CD8-positive, alpha-beta memory T cell (primary cell): ENCODE measurements around the gene CCDC85C. TPM values are rescaled to one million over a fixed set of nuclear protein-coding genes. Genes with fewer than 3 reads are reported as not detected.

ENCODE experiments used
- CTCF ChIA-PET: fragments of 350-600 bp; sonication (Branson Sonifier 250); formaldehyde crosslinking; loops from one replicate; lab custom pipeline; 2021; ENCODE audit warnings: antibody characterized with exemption; lab: Charles Lee
- POLR2A ChIA-PET: fragments of 350-600 bp; sonication (Branson Sonifier 250); formaldehyde crosslinking; loops from one replicate; lab custom pipeline; 2021; ENCODE audit warnings: antibody characterized with exemption; lab: Charles Lee
- DNase-seq, 5 donors: peaks; one replicate each; pipeline versions ENCODE4 v3.0.0 to v3.0.0-alpha.2; 2020 to 2022; ENCODE audit warnings: mixed read lengths in 1 of 5
- H3K27ac ChIP-seq: one replicate; pipeline ENCODE4 v1.7.0; 2013; ENCODE audit warnings: low read depth, mild to moderate bottlenecking, low read length, moderate library complexity
- H3K27me3 ChIP-seq: 2 replicates; pipeline ENCODE4 v1.7.0; 2013; ENCODE audit warnings: low read length, mild to moderate bottlenecking; ENCODE audit not compliant: insufficient read depth, poor library complexity, severe bottlenecking
- H3K36me3 ChIP-seq: 2 replicates; pipeline ENCODE4 v1.7.0; 2013; ENCODE audit warnings: mild to moderate bottlenecking, low read length, moderate library complexity; ENCODE audit not compliant: insufficient read depth
- H3K4me1 ChIP-seq: 2 replicates; pipeline ENCODE4 v1.7.0; 2013; ENCODE audit warnings: mild to moderate bottlenecking, low read length, moderate library complexity; ENCODE audit not compliant: insufficient read depth
- H3K4me3 ChIP-seq: 2 replicates; pipeline ENCODE4 v1.7.0; 2013; ENCODE audit warnings: mild to moderate bottlenecking, low read length
- H3K9me3 ChIP-seq: 2 replicates; pipeline ENCODE4 v1.7.0; 2013; ENCODE audit warnings: mild to moderate bottlenecking, low read length
- H3K27ac Mint-ChIP-seq, 8 donors: one replicate each; pipeline ENCODE4 v1.8.0; 2020 to 2021; ENCODE audit warnings: mixed read lengths in 8 of 8, mild to moderate bottlenecking in 6 of 8, inconsistent platforms in 3 of 8, moderate library complexity in 3 of 8
- H3K27me3 Mint-ChIP-seq, 2 donors: one replicate each; pipeline ENCODE4 v1.8.0; 2020 to 2021; ENCODE audit warnings: mixed read lengths in 2 of 2, mild to moderate bottlenecking in 1 of 2, moderate library complexity in 1 of 2
- H3K36me3 Mint-ChIP-seq, 3 donors: one replicate each; pipeline ENCODE4 v1.8.0; 2020 to 2021; ENCODE audit warnings: mixed read lengths in 3 of 3, inconsistent platforms in 1 of 3, mild to moderate bottlenecking in 1 of 3
- H3K4me1 Mint-ChIP-seq, 3 donors: one replicate each; pipeline ENCODE4 v1.8.0; 2020 to 2021; ENCODE audit warnings: mixed read lengths in 3 of 3, inconsistent platforms in 1 of 3, mild to moderate bottlenecking in 1 of 3
- H3K4me3 Mint-ChIP-seq, 7 donors: one replicate each; pipeline ENCODE4 v1.8.0; 2020 to 2021; ENCODE audit warnings: mixed read lengths in 7 of 7, mild to moderate bottlenecking in 6 of 7, moderate library complexity in 4 of 7, inconsistent platforms in 2 of 7
- H3K9me3 Mint-ChIP-seq, 5 donors: one replicate each; pipeline ENCODE4 v1.8.0; 2020 to 2022; ENCODE audit warnings: mixed read lengths in 5 of 5, mild to moderate bottlenecking in 3 of 5, moderate library complexity in 2 of 5, inconsistent platforms in 1 of 5
- polyA plus RNA-seq: library from polyadenylated mRNA; unstranded; fragments of 300-500 nt; fragmentation: Illumina TruSeq; gene quantifications from one replicate; pipeline ENCODE4 v1.2.3, GENCODE V29; 2021
- total RNA-seq, 2 experiments: library from RNA; stranded (reverse); gene quantifications; one replicate each; pipeline ENCODE4 v1.2.3, GENCODE V29; 2021

CCDC85C gene
- total and polyA plus RNA-seq, 3 experiments from 2014 or later, result 1.2 to 5.3 (median 4.2) TPM

GRCh38 chr14:99459481-99460100 is 144.4 kb downstream of the CCDC85C start:
- POLR2A ChIA-PET, result no interaction called here
- no peak for DNase-seq
- H3K27me3 Mint-ChIP-seq, result no peaks in the 10 kb centered on the region
- H3K4me1 Mint-ChIP-seq, result peaks cover 11 to 16% (median 14%) of the 10 kb centered on the region in 3 donors
- H3K27ac Mint-ChIP-seq, result peak overlapping the region in 1 of 8 donors; percentile 34
- H3K9me3 Mint-ChIP-seq, result no peaks in the 10 kb centered on the region
- no peak overlapping the region for H3K4me3 Mint-ChIP-seq
- H3K36me3 Mint-ChIP-seq, result peaks cover 4 to 89% (median 31%) of the 10 kb centered on the region in 3 donors
- Histone ChIP-seq H3K36me3 (peaks cover 37% of the 10 kb centered on the region), H3K27me3 (no peaks in the 10 kb centered on the region), H3K27ac (no peak overlapping the region), H3K4me3 (no peak overlapping the region), H3K4me1 (no peaks in the 10 kb centered on the region), H3K9me3 (no peaks in the 10 kb centered on the region)
- CTCF ChIA-PET, result no interaction called here

- Histone ChIP-seq H3K27me3 (no peaks in the 10 kb centered on the region), H3K4me3 (no peak overlapping the region), H3K9me3 (no peaks in the 10 kb centered on the region), H3K27ac (no peak overlapping the region), H3K4me1 (no peaks in the 10 kb centered on the region), H3K36me3 (peaks cover 11% of the 10 kb centered on the region)
- Mint-ChIP-seq H3K36me3 (peaks cover 7 to 85% (median 24%) of the 10 kb centered on the region in 3 donors), H3K27ac (peak overlapping the region in 1 of 8 donors; percentile 3), H3K4me3 (no peak overlapping the region), H3K27me3 (no peaks in the 10 kb centered on the region), H3K9me3 (no peaks in the 10 kb centered on the region), H3K4me1 (peaks cover 7 to 17% (median 11%) of the 10 kb centered on the region in 3 donors)
- CTCF ChIA-PET, result no interaction called here
- POLR2A ChIA-PET, result no interaction called here
- DNase-seq, result no peak
These were observed 149.8 kb downstream of the CCDC85C start for GRCh38 chr14:99454246-99454645.

GRCh38 chr14:99452968-99453367 is 151.0 kb downstream of the CCDC85C start:
- Histone ChIP-seq H3K36me3 (peaks cover 21% of the 10 kb centered on the region), H3K4me1 (no peaks in the 10 kb centered on the region), H3K4me3 (no peak overlapping the region), H3K27ac (no peak overlapping the region), H3K27me3 (no peaks in the 10 kb centered on the region), H3K9me3 (no peaks in the 10 kb centered on the region)
- ChIA-PET POLR2A (no interaction called here), CTCF (no interaction called here)
- no peaks in the 10 kb centered on the region for H3K27me3 Mint-ChIP-seq
- peaks cover 7 to 15% (median 11%) of the 10 kb centered on the region in 3 donors for H3K4me1 Mint-ChIP-seq
- H3K9me3 Mint-ChIP-seq, result no peaks in the 10 kb centered on the region
- no peak overlapping the region for H3K4me3 Mint-ChIP-seq
- peaks cover 7 to 86% (median 30%) of the 10 kb centered on the region in 3 donors for H3K36me3 Mint-ChIP-seq
- H3K27ac Mint-ChIP-seq, result no peak overlapping the region
- no peak for DNase-seq

- no peak overlapping the region for H3K4me3 Mint-ChIP-seq
- Histone ChIP-seq H3K36me3 (peaks cover 21% of the 10 kb centered on the region), H3K4me1 (no peaks in the 10 kb centered on the region), H3K4me3 (no peak overlapping the region), H3K27me3 (no peaks in the 10 kb centered on the region), H3K27ac (no peak overlapping the region), H3K9me3 (no peaks in the 10 kb centered on the region)
- no peaks in the 10 kb centered on the region for H3K27me3 Mint-ChIP-seq
- peaks cover 7 to 15% (median 11%) of the 10 kb centered on the region in 3 donors for H3K4me1 Mint-ChIP-seq
- DNase-seq, result no peak
- no peaks in the 10 kb centered on the region for H3K9me3 Mint-ChIP-seq
- peaks cover 10 to 86% (median 29%) of the 10 kb centered on the region in 3 donors for H3K36me3 Mint-ChIP-seq
- ChIA-PET CTCF (no interaction called here), POLR2A (no interaction called here)
- peak overlapping the region in 4 of 8 donors; percentile 25 to 80 (median 52) for H3K27ac Mint-ChIP-seq
These were observed 152.8 kb downstream of the CCDC85C start for GRCh38 chr14:99451234-99451633.

- Histone ChIP-seq H3K27ac (no peak overlapping the region), H3K9me3 (no peaks in the 10 kb centered on the region), H3K4me3 (no peak overlapping the region), H3K4me1 (no peaks in the 10 kb centered on the region), H3K36me3 (peaks cover 23% of the 10 kb centered on the region), H3K27me3 (no peaks in the 10 kb centered on the region)
- CTCF ChIA-PET, result no interaction called here
- Mint-ChIP-seq H3K27ac (peak overlapping the region in 5 of 8 donors; percentile 25 to 78 (median 57)), H3K4me3 (no peak overlapping the region), H3K36me3 (peaks cover 10 to 91% (median 31%) of the 10 kb centered on the region in 3 donors), H3K4me1 (peaks cover 7 to 17% (median 11%) of the 10 kb centered on the region in 3 donors), H3K27me3 (no peaks in the 10 kb centered on the region), H3K9me3 (no peaks in the 10 kb centered on the region)
- POLR2A ChIA-PET, result no interaction called here
- no peak for DNase-seq
These were observed 153.7 kb downstream of the CCDC85C start for GRCh38 chr14:99450266-99450665.

Other genes starting within 250 kb of the CCDC85C start
- gene SETD3, start 123.3 kb downstream of the CCDC85C start, total RNA-seq, result 10 to 100 TPM; 57.1 to 57.9 TPM
- 52.1 TPM for gene SETD3, start 123.3 kb downstream of the CCDC85C start, polyA plus RNA-seq
- gene CCNK, start 122.8 kb downstream of the CCDC85C start, total RNA-seq, result 100 to 1,000 TPM; 110 to 115 TPM
- 16.4 TPM for gene CCNK, start 122.8 kb downstream of the CCDC85C start, polyA plus RNA-seq
- under 1 TPM in 1 of 2 experiments, not detected in 1; 0.04 TPM for gene HHIPL1, start 40.9 kb upstream of the CCDC85C start, total RNA-seq
- not detected for gene HHIPL1, start 40.9 kb upstream of the CCDC85C start, polyA plus RNA-seq
- gene CYP46A1, start 80.1 kb upstream of the CCDC85C start, total RNA-seq, result under 1 TPM; 0.07 to 0.20 TPM
- not detected for gene CYP46A1, start 80.1 kb upstream of the CCDC85C start, polyA plus RNA-seq
- 1 to 10 TPM; 1.3 to 1.7 TPM for gene EML1, start 189.2 kb upstream of the CCDC85C start, total RNA-seq
- gene EML1, start 189.2 kb upstream of the CCDC85C start, polyA plus RNA-seq, result not detected